ENCODE results near the gene HS6ST1.

DNA sequence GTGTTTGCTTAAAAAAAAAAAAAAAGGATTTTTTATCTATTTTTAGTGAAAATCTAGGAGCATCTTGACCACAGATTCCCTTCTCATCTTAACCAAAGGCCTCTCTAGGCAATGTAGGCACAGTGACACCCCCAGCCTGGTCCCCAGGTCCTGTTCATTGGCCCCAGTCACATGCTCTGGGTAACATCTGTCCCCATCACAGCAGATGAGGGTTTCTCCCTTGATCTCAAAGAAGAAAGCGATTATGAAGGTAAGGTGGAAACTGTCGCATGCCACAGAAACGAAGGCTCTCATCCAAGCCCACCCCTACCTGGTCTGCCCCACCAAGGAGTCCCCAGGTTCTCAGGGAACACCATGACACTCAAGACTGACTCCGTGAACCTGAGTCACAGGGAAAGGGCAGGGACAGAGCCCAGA is 4.7 kb downstream of the HS6ST1 start:
- TF ChIP-seq POLR2A (IDR thresholded peaks at IDR 0.05), result no peak
- TF ChIP-seq, protein P1, sequence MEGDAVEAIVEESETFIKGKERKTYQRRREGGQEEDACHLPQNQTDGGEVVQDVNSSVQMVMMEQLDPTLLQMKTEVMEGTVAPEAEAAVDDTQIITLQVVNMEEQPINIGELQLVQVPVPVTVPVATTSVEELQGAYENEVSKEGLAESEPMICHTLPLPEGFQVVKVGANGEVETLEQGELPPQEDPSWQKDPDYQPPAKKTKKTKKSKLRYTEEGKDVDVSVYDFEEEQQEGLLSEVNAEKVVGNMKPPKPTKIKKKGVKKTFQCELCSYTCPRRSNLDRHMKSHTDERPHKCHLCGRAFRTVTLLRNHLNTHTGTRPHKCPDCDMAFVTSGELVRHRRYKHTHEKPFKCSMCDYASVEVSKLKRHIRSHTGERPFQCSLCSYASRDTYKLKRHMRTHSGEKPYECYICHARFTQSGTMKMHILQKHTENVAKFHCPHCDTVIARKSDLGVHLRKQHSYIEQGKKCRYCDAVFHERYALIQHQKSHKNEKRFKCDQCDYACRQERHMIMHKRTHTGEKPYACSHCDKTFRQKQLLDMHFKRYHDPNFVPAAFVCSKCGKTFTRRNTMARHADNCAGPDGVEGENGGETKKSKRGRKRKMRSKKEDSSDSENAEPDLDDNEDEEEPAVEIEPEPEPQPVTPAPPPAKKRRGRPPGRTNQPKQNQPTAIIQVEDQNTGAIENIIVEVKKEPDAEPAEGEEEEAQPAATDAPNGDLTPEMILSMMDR (IDR thresholded peaks at IDR 0.05), result no peak

Data from adrenal gland (tissue), 5 donors.